Upper lobe of left lung (tissue), 4 donors: ENCODE measurements around the gene SMCO4.

Experiments
- EP300 ChIP-seq, 4 donors: sonication (generic); formaldehyde crosslinking; IDR thresholded peaks; one replicate each; pipeline ENCODE4 v1.5.1; 2017; ENCODE audit warnings: antibody characterized with exemption in 4 of 4, control low read depth in 2 of 4
- POLR2AphosphoS5 ChIP-seq, 2 donors: sonication (generic); formaldehyde crosslinking; IDR thresholded peaks; one replicate each; pipeline ENCODE4 v1.5.1; 2017; ENCODE audit warnings: antibody characterized with exemption in 2 of 2
- TF ChIP-seq, protein P1 (sequence below), 6 experiments: fragments of 450-650 bp in 4 of 6; fragments of 200-600 bp in 2 of 6; sonication (generic) in 2 of 6; IDR thresholded peaks; one replicate each; pipeline ENCODE4 v1.5.1; 2016 to 2019; ENCODE audit warnings: antibody characterized with exemption in 6 of 6

DNA sequence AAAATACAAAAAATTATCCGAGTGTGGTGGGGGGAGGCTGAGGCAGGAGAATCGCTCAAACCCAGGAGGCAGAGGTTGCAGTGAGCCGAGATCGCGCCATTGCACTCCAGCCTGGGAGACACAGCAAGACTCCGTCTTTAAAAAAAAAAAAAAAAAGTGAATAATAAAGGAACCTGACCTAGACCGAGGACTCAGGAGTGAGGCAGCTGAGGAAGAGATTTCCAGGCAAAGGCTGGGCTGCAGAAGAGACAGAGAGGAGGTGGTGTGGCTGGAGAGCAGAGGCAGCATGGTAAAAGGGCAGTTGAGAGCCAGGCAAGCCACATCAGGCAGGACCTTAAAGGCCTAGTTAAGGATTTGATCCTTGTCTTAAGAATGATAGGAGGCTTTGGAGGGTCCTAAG is 28.4 kb upstream of the SMCO4 start:
- TF ChIP-seq POLR2AphosphoS5 (IDR thresholded peaks at IDR 0.05): no peak
- TF ChIP-seq, protein P1, sequence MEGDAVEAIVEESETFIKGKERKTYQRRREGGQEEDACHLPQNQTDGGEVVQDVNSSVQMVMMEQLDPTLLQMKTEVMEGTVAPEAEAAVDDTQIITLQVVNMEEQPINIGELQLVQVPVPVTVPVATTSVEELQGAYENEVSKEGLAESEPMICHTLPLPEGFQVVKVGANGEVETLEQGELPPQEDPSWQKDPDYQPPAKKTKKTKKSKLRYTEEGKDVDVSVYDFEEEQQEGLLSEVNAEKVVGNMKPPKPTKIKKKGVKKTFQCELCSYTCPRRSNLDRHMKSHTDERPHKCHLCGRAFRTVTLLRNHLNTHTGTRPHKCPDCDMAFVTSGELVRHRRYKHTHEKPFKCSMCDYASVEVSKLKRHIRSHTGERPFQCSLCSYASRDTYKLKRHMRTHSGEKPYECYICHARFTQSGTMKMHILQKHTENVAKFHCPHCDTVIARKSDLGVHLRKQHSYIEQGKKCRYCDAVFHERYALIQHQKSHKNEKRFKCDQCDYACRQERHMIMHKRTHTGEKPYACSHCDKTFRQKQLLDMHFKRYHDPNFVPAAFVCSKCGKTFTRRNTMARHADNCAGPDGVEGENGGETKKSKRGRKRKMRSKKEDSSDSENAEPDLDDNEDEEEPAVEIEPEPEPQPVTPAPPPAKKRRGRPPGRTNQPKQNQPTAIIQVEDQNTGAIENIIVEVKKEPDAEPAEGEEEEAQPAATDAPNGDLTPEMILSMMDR (IDR thresholded peaks at IDR 0.05): no peak
- no peak for TF ChIP-seq EP300 (IDR thresholded peaks at IDR 0.05)
